Hair follicular keratinocyte (primary cell): ENCODE measurements around the gene PRAMEF4. TPM values are rescaled to one million over a fixed set of nuclear protein-coding genes. Genes with fewer than 3 reads are reported as not detected.

Experiments used
- total RNA-seq: library from RNA; depleted of rRNA; stranded (reverse); fragments of >200 nt; gene quantifications from 2 replicates; pipeline ENCODE4 v1.2.3, GENCODE V29; 2015

PRAMEF4 gene
- not detected in 2 replicates for total RNA-seq

GRCh38 chr1:12886101-12886500 lies at the start of gene PRAMEF4:
PRAMEF4 (minus strand) TSS chr1:12886201; CDS start chr1:12883394, 2,807 bp downstream.

GRCh38 chr1:12916310-12916709 lies 30.3 kb upstream of the PRAMEF4 start, which contains the start of gene PRAMEF7:
PRAMEF7 (plus strand) TSS chr1:12916610; CDS start chr1:12917693, 1,083 bp downstream.

GRCh38 chr1:12898170-12898569 lies 12.2 kb upstream of the PRAMEF4 start, which contains the start of gene PRAMEF10:
PRAMEF10 (minus strand) TSS chr1:12898270; CDS start chr1:12895847, 2,423 bp downstream.

GRCh38 chr1:12856786-12857185 lies 29.2 kb downstream of the PRAMEF4 start, which contains the start of gene PRAMEF2:
PRAMEF2 (plus strand) TSS chr1:12857086; CDS start chr1:12859010, 1,924 bp downstream.

GRCh38 chr1:12848620-12849019 lies 37.4 kb downstream of the PRAMEF4 start, which contains the start of gene HNRNPCL1:
HNRNPCL1 (minus strand) TSS chr1:12848720; CDS start chr1:12848289, 431 bp downstream.

GRCh38 chr1:12831310-12831709 lies 54.7 kb downstream of the PRAMEF4 start, which contains the start of gene PRAMEF11:
PRAMEF11 (minus strand) TSS chr1:12831410; CDS start chr1:12828789, 2,621 bp downstream.

Other genes with a start within 250 kb of the PRAMEF4 start
- not detected in 2 replicates for gene AADACL4, start 242.1 kb downstream of the PRAMEF4 start, total RNA-seq
- gene AADACL3, start 170.1 kb downstream of the PRAMEF4 start, total RNA-seq = not detected in 2 replicates
- gene CFAP107, start 140.0 kb downstream of the PRAMEF4 start, total RNA-seq = not detected in 2 replicates
- not detected in 2 replicates for gene PRAMEF12, start 112.5 kb downstream of the PRAMEF4 start, total RNA-seq
- gene PRAMEF1, start 94.8 kb downstream of the PRAMEF4 start, total RNA-seq = not detected in 2 replicates
- not detected in 2 replicates for gene PRAMEF11, start 54.8 kb downstream of the PRAMEF4 start, total RNA-seq
- not detected in 2 replicates for gene HNRNPCL1, start 37.5 kb downstream of the PRAMEF4 start, total RNA-seq
- gene PRAMEF2, start 29.1 kb downstream of the PRAMEF4 start, total RNA-seq = not detected in 2 replicates
- gene PRAMEF10, start 12.1 kb upstream of the PRAMEF4 start, total RNA-seq = not detected in 2 replicates
- not detected in 2 replicates for gene PRAMEF7, start 30.4 kb upstream of the PRAMEF4 start, total RNA-seq
- not detected in 2 replicates for gene PRAMEF6, start 61.4 kb upstream of the PRAMEF4 start, total RNA-seq
- not detected in 2 replicates for gene PRAMEF27, start 170.4 kb upstream of the PRAMEF4 start, total RNA-seq
- gene HNRNPCL3, start 174.6 kb upstream of the PRAMEF4 start, total RNA-seq = not detected in 2 replicates
- not detected in 2 replicates for gene PRAMEF25, start 184.6 kb upstream of the PRAMEF4 start, total RNA-seq
- gene HNRNPCL2, start 230.7 kb upstream of the PRAMEF4 start, total RNA-seq = not detected in 2 replicates